ENCODE results near the gene SLC26A6. TPM values are rescaled to one million over a fixed set of nuclear protein-coding genes. Genes with fewer than 3 reads are reported as not detected.

SLC26A6 gene
- total RNA-seq, 4 donors from 2014 or later: 14.0 to 29.4 (median 24.1) TPM

GRCh38 chr3:48634661-48635221, 520 bp downstream of the SLC26A6 start:
- peaks cover 36% of the 10 kb centered on the region for H3K36me3 ChIP-seq
- H3K27ac ChIP-seq: peak overlapping the region; percentile 12
- DNase-seq (ENCODE audit: low spot score in 2 of 2): peak in 1 of 2 donors; percentile 79
- TF ChIP-seq POLR2A (IDR thresholded peaks at IDR 0.05) (no peak), POLR2AphosphoS5 (IDR thresholded peaks at IDR 0.05) (no peak), CTCF (IDR thresholded peaks at IDR 0.05) (no peak), EP300 (IDR thresholded peaks at IDR 0.05) (no peak)
- peaks cover 24% of the 10 kb centered on the region for H3K4me1 ChIP-seq
- peak overlapping the region; percentile 77 for H3K4me3 ChIP-seq
- no peaks in the 10 kb centered on the region for H3K9me3 ChIP-seq
- WGBS: 39% methylated on average over 2 of the region's 30 CpGs
- H3K27me3 ChIP-seq: no peaks in the 10 kb centered on the region

GRCh38 chr3:48633743-48634142, 1.5 kb downstream of the SLC26A6 start:
- TF ChIP-seq POLR2AphosphoS5 (IDR thresholded peaks at IDR 0.05) (no peak), EP300 (IDR thresholded peaks at IDR 0.05) (no peak), POLR2A (IDR thresholded peaks at IDR 0.05) (no peak), CTCF (IDR thresholded peaks at IDR 0.05) (no peak)
- no peak for DNase-seq (ENCODE audit: low spot score in 2 of 2)
- Histone ChIP-seq H3K36me3 (peaks cover 44% of the 10 kb centered on the region), H3K27me3 (no peaks in the 10 kb centered on the region), H3K9me3 (no peaks in the 10 kb centered on the region), H3K4me3 (no peak overlapping the region), H3K4me1 (peaks cover 24% of the 10 kb centered on the region), H3K27ac (no peak overlapping the region)
- 88% methylated on average over 1 of the region's 2 CpGs for WGBS

- no peak overlapping the region for H3K27ac ChIP-seq
- no peak overlapping the region for H3K4me3 ChIP-seq
- no peak for DNase-seq (ENCODE audit: low spot score in 2 of 2)
- H3K9me3 ChIP-seq: no peaks in the 10 kb centered on the region
- peaks cover 24% of the 10 kb centered on the region for H3K4me1 ChIP-seq
- TF ChIP-seq CTCF (IDR thresholded peaks at IDR 0.05) (no peak), POLR2AphosphoS5 (IDR thresholded peaks at IDR 0.05) (no peak), EP300 (IDR thresholded peaks at IDR 0.05) (no peak)
- no peaks in the 10 kb centered on the region for H3K27me3 ChIP-seq
- 100% methylated on average over 5 of the region's 15 CpGs for WGBS
- peaks cover 48% of the 10 kb centered on the region for H3K36me3 ChIP-seq
Measured at GRCh38 chr3:48633256-48633655, 2.0 kb downstream of the SLC26A6 start.

- Histone ChIP-seq H3K4me1 (peaks cover 24% of the 10 kb centered on the region), H3K27ac (no peak overlapping the region), H3K27me3 (no peaks in the 10 kb centered on the region), H3K9me3 (no peaks in the 10 kb centered on the region), H3K4me3 (no peak overlapping the region), H3K36me3 (peaks cover 63% of the 10 kb centered on the region)
- WGBS: 88% methylated on average over 17 of the region's 22 CpGs
- DNase-seq (ENCODE audit: low spot score in 2 of 2): no peak
- TF ChIP-seq POLR2A (IDR thresholded peaks at IDR 0.05): no peak
Measured at GRCh38 chr3:48631516-48632448, 3.5 kb downstream of the SLC26A6 start.

- peaks cover 72% of the 10 kb centered on the region for H3K36me3 ChIP-seq
- no peak for TF ChIP-seq CTCF (IDR thresholded peaks at IDR 0.05)
- TF ChIP-seq POLR2AphosphoS5 (IDR thresholded peaks at IDR 0.05): no peak
- no peak for TF ChIP-seq POLR2A (IDR thresholded peaks at IDR 0.05)
- TF ChIP-seq EP300 (IDR thresholded peaks at IDR 0.05): no peak
- H3K4me3 ChIP-seq: no peak overlapping the region
- H3K27ac ChIP-seq: no peak overlapping the region
- H3K9me3 ChIP-seq: no peaks in the 10 kb centered on the region
- DNase-seq (ENCODE audit: low spot score in 2 of 2): no peak
- peaks cover 18% of the 10 kb centered on the region for H3K4me1 ChIP-seq
- no peaks in the 10 kb centered on the region for H3K27me3 ChIP-seq
- 92% methylated on average over 12 of the region's 12 CpGs for WGBS
Measured at GRCh38 chr3:48630833-48631232, 4.4 kb downstream of the SLC26A6 start.
